Keratinocyte (primary cell): ENCODE results near the gene DEPP1. TPM values are rescaled to one million over a fixed set of nuclear protein-coding genes. Genes with fewer than 3 reads are reported as not detected.

ENCODE experiments used
- DNase-seq: peaks from one replicate; pipeline ENCODE4 v3.0.0-alpha.2; 2011; ENCODE audit warnings: low read depth, missing footprints, low spot score
- FAIRE-seq: peaks from 2 replicates; lab custom pipeline; 2011; peaks lifted over from hg19 to GRCh38; lab: Jason Lieb, UNC
- H2AFZ ChIP-seq: 2 replicates; pipeline ENCODE4 v1.6.0; 2012; ENCODE audit warnings: low read length, control low read depth, inconsistent platforms; ENCODE audit not compliant: control insufficient read depth
- H3K27ac ChIP-seq: 2 replicates; pipeline ENCODE4 v1.5.1; 2011; ENCODE audit warnings: low read length; ENCODE audit not compliant: control insufficient read depth, insufficient read depth
- H3K27me3 ChIP-seq: 3 replicates; pipeline ENCODE4 v1.6.0; 2011; ENCODE audit warnings: low read length; ENCODE audit not compliant: control insufficient read depth, insufficient read depth; ENCODE audit errors: extremely low read depth
- H3K36me3 ChIP-seq, 2 experiments: 2 replicates in 1 of 2; 3 replicates in 1 of 2; pipeline ENCODE4 v1.5.1; 2011; ENCODE audit warnings: low read length in 2 of 2, mild to moderate bottlenecking in 1 of 2; ENCODE audit not compliant: control insufficient read depth in 2 of 2, insufficient read depth in 2 of 2; ENCODE audit errors: extremely low read depth in 1 of 2
- H3K4me1 ChIP-seq: 3 replicates; pipeline ENCODE4 v1.5.1; 2011; ENCODE audit warnings: low read length; ENCODE audit not compliant: control insufficient read depth, insufficient read depth; ENCODE audit errors: extremely low read depth
- H3K4me2 ChIP-seq: 3 replicates; pipeline ENCODE4 v1.6.0; 2011; ENCODE audit warnings: low read depth, low read length; ENCODE audit not compliant: control insufficient read depth, insufficient read depth; ENCODE audit errors: extremely low read depth
- H3K4me3 ChIP-seq, 3 experiments: fragments of 200-600 bp in 1 of 3; sonication (generic) in 1 of 3; 2 replicates in 2 of 3; 3 replicates in 1 of 3; pipeline ENCODE4 v1.5.1; 2011 to 2016; ENCODE audit warnings: low read length in 3 of 3, mild to moderate bottlenecking in 3 of 3, control low read depth in 2 of 3, inconsistent platforms in 1 of 3, low read depth in 1 of 3, mixed read lengths in 1 of 3, mixed run types in 1 of 3, moderate library complexity in 1 of 3; ENCODE audit not compliant: control insufficient read depth in 2 of 3, insufficient read depth in 2 of 3; ENCODE audit errors: extremely low read depth in 1 of 3
- H3K79me2 ChIP-seq: 2 replicates; pipeline ENCODE4 v1.6.0; 2012; ENCODE audit warnings: low read length; ENCODE audit not compliant: control insufficient read depth, insufficient read depth
- H3K9ac ChIP-seq: 3 replicates; pipeline ENCODE4 v1.6.0; 2011; ENCODE audit warnings: low read length; ENCODE audit not compliant: control insufficient read depth, insufficient read depth; ENCODE audit errors: extremely low read depth
- H3K9me1 ChIP-seq: 3 replicates; pipeline ENCODE4 v1.6.0; 2011; ENCODE audit warnings: low read length; ENCODE audit not compliant: control insufficient read depth, insufficient read depth; ENCODE audit errors: extremely low read depth
- H3K9me3 ChIP-seq: 2 replicates; pipeline ENCODE4 v1.5.1; 2012; ENCODE audit warnings: low read depth, low read length; ENCODE audit not compliant: control insufficient read depth
- H4K20me1 ChIP-seq: 3 replicates; pipeline ENCODE4 v1.6.0; 2011; ENCODE audit warnings: low read length; ENCODE audit not compliant: control insufficient read depth, insufficient read depth; ENCODE audit errors: extremely low read depth
- EZH2 ChIP-seq: IDR thresholded peaks from one replicate; pipeline ENCODE4 v1.6.1; 2012; ENCODE audit warnings: inconsistent platforms, mild to moderate bottlenecking, low read length, moderate library complexity
- dilution Hi-C: fragments of 300-500 bp; cut with MboI; formaldehyde crosslinking; loops from one replicate; pipeline ENCODE4 v1.7.0; 2020; ENCODE audit warnings: low sequenced_read_pairs; ENCODE audit not compliant: extremely low pct_ligation_motif_present
- polyA plus RNA-seq, 5 experiments: library from polyadenylated mRNA; depleted of rRNA in 3 of 5; stranded (reverse) in 3 of 5; stranded (forward) in 1 of 5; unstranded in 1 of 5; fragments of >200 nt; gene quantifications; 1 replicate in 1 of 5; 2 replicates in 3 of 5; 3 replicates in 1 of 5; pipeline versions ENCODE4 v1.2.1 to v1.2.3, GENCODE V29; 2011 to 2012; ENCODE audit warnings: missing spikeins in 2 of 5, low read depth in 1 of 5, low replicate concordance in 1 of 5
- TF ChIP-seq, protein P1 (sequence below), 3 experiments: IDR thresholded peaks in 1 of 3; conservative IDR thresholded peaks in 1 of 3; optimal IDR thresholded peaks in 1 of 3; 2 replicates in 2 of 3; 3 replicates in 1 of 3; pipeline versions ENCODE3 to v1.5.1; 2011; ENCODE audit warnings: low read length in 3 of 3, mild to moderate bottlenecking in 3 of 3, moderate library complexity in 2 of 3, control low read depth in 1 of 3, inconsistent platforms in 1 of 3; ENCODE audit not compliant: insufficient read depth in 2 of 3; ENCODE audit errors: extremely low read depth in 1 of 3

Gene DEPP1
- polyA plus RNA-seq, 1 donor (not counting 4 experiments of a cell fraction or from before 2014, with no cell fraction given): 1.2 TPM

- no peaks in the 10 kb centered on the region for H3K27me3 ChIP-seq
- DNase-seq: no peak
- no peak for FAIRE-seq
Measured at GRCh38 chr10:44966816-44967509, 11.6 kb downstream of the DEPP1 start.

DNA sequence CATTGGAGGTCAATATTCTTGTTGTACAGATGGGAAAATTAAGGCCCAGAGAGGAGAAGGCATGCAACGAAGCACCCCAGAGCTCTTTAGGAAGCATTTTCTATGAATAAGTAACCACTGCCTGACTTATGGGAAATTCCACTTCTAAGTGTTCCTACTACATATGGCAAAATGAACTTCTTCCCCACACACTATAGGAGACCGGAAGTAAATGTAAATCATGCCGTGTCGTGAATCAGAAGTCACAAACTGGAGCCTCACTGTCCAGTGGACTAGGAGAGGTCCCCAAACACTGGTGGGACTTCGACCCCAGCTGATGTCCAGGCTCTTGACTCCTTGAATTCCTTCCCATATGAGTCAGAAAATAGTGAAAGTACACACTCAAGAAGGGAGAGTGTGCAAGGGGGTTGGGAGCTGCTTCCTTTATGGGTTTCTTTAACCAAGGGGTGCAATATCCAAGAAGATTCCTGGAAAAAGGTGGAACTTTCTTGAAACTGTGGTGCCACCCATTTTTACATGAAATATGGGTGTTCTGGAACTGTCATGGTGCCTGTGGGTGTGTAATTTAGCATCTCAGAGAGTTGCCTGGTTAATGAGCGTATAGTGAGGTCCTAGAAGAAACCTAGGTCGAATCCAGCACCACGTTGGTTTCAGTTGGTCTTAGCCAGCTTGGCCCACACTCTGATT is 12.3 kb downstream of the DEPP1 start:
- no peak for FAIRE-seq
- no peak for TF ChIP-seq EZH2
- TF ChIP-seq, protein P1, sequence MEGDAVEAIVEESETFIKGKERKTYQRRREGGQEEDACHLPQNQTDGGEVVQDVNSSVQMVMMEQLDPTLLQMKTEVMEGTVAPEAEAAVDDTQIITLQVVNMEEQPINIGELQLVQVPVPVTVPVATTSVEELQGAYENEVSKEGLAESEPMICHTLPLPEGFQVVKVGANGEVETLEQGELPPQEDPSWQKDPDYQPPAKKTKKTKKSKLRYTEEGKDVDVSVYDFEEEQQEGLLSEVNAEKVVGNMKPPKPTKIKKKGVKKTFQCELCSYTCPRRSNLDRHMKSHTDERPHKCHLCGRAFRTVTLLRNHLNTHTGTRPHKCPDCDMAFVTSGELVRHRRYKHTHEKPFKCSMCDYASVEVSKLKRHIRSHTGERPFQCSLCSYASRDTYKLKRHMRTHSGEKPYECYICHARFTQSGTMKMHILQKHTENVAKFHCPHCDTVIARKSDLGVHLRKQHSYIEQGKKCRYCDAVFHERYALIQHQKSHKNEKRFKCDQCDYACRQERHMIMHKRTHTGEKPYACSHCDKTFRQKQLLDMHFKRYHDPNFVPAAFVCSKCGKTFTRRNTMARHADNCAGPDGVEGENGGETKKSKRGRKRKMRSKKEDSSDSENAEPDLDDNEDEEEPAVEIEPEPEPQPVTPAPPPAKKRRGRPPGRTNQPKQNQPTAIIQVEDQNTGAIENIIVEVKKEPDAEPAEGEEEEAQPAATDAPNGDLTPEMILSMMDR (optimal IDR thresholded peaks at IDR 0.05 in 1 of 3, IDR thresholded peaks at IDR 0.05 in 1 of 3, conservative IDR thresholded peaks at IDR 0.05 in 1 of 3; ENCODE audit: extremely low read depth in 1 of 3, insufficient read depth in 2 of 3, low read length in 3 of 3): no peak
- H3K4me1 ChIP-seq: peaks cover 3% of the 10 kb centered on the region

More at GRCh38 chr10:44966816-44967509, 11.6 kb downstream of the DEPP1 start:
- no peak overlapping the region for H3K4me2 ChIP-seq
- H4K20me1 ChIP-seq: no peaks in the 10 kb centered on the region
- TF ChIP-seq, protein P1 (optimal IDR thresholded peaks at IDR 0.05 in 1 of 3, IDR thresholded peaks at IDR 0.05 in 1 of 3, conservative IDR thresholded peaks at IDR 0.05 in 1 of 3; ENCODE audit: extremely low read depth in 1 of 3, insufficient read depth in 2 of 3, low read length in 3 of 3): peak in 1 of 3 experiments; percentile 11
- no peak for TF ChIP-seq EZH2
- dilution Hi-C loops: no loop called here
- peaks cover under 1% of the 10 kb centered on the region for H3K4me1 ChIP-seq
- H3K27ac ChIP-seq: no peak overlapping the region
- no peaks in the 10 kb centered on the region for H3K9me3 ChIP-seq
- no peak overlapping the region for H3K9ac ChIP-seq
- no peaks in the 10 kb centered on the region for H3K9me1 ChIP-seq
- H2AFZ ChIP-seq: no peak overlapping the region
- no peaks in the 10 kb centered on the region for H3K36me3 ChIP-seq
- no peak overlapping the region for H3K4me3 ChIP-seq
- no peaks in the 10 kb centered on the region for H3K79me2 ChIP-seq

More for the DNA sequence above, 12.3 kb downstream of the DEPP1 start:
- H2AFZ ChIP-seq: no peak overlapping the region
- H3K79me2 ChIP-seq: no peaks in the 10 kb centered on the region
- no peaks in the 10 kb centered on the region for H3K36me3 ChIP-seq
- dilution Hi-C loops: no loop called here
- no peaks in the 10 kb centered on the region for H3K9me1 ChIP-seq
- no peak overlapping the region for H3K27ac ChIP-seq
- H3K9me3 ChIP-seq: no peaks in the 10 kb centered on the region
- no peak for DNase-seq
- no peaks in the 10 kb centered on the region for H4K20me1 ChIP-seq
- no peak overlapping the region for H3K4me3 ChIP-seq
- H3K9ac ChIP-seq: no peak overlapping the region
- H3K27me3 ChIP-seq: no peaks in the 10 kb centered on the region
- no peak overlapping the region for H3K4me2 ChIP-seq
